ENCODE data around the gene ATP1A1.

The ATP1A1 gene

DNA sequence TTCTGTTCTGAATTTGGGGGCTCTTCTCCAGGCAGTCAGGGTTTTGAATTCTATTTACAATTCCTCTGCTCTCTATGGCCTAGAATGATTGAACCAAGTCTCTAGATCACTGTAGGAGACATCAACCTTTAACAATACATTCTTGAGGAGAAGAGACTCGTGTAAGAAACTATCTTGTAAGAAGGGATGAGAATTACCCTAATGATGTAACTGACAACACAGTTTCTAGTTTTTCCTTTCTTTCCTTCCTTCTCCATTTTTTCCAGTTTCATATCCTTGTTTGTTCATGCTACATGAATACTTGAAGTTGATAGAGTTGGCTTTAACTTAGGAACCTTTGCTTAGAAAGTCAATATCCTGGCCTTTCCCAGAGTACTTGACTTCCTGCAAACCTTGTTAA, 1.3 kb upstream of the ATP1A1 start:
- Histone ChIP-seq H3K36me3 (ENCODE audit: insufficient read depth, low read length) (no peaks in the 10 kb centered on the region), H3K4me1 (ENCODE audit: insufficient read depth, low read length) (peaks cover 11% of the 10 kb centered on the region), H3K9me3 (ENCODE audit: control insufficient read depth, insufficient read depth, low read length) (no peaks in the 10 kb centered on the region), H3K9ac (ENCODE audit: low read depth, low read length) (no peak overlapping the region; the same call in 1 of the 2 replicates)

DNA sequence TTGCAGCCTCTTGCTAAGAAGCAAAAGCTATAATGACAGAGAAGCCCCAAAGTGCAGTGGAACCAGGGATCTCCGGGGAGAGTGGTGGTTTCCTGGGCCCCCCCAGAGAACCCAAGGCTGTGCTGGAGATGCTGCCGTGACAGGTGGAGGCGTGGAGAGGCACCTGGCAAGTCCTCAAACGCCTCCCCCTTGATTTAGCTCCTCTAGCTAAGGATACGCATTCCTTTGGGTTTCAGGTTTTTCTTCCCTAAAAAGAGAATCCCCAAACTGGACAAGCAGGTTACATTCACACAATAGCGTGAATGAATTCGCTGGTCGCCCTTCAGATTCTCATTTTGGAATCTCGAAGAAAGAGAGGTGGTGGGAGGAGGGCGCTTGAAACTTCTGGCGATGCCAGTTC, 853 bp upstream of the ATP1A1 start:
- Histone ChIP-seq H3K9me3 (ENCODE audit: control insufficient read depth, insufficient read depth, low read length) (no peaks in the 10 kb centered on the region), H3K9ac (ENCODE audit: low read depth, low read length) (peak overlapping the region; percentile 97; the same call in 1 of the 2 replicates), H3K4me1 (ENCODE audit: insufficient read depth, low read length) (peaks cover 15% of the 10 kb centered on the region), H3K36me3 (ENCODE audit: insufficient read depth, low read length) (no peaks in the 10 kb centered on the region)

DNA sequence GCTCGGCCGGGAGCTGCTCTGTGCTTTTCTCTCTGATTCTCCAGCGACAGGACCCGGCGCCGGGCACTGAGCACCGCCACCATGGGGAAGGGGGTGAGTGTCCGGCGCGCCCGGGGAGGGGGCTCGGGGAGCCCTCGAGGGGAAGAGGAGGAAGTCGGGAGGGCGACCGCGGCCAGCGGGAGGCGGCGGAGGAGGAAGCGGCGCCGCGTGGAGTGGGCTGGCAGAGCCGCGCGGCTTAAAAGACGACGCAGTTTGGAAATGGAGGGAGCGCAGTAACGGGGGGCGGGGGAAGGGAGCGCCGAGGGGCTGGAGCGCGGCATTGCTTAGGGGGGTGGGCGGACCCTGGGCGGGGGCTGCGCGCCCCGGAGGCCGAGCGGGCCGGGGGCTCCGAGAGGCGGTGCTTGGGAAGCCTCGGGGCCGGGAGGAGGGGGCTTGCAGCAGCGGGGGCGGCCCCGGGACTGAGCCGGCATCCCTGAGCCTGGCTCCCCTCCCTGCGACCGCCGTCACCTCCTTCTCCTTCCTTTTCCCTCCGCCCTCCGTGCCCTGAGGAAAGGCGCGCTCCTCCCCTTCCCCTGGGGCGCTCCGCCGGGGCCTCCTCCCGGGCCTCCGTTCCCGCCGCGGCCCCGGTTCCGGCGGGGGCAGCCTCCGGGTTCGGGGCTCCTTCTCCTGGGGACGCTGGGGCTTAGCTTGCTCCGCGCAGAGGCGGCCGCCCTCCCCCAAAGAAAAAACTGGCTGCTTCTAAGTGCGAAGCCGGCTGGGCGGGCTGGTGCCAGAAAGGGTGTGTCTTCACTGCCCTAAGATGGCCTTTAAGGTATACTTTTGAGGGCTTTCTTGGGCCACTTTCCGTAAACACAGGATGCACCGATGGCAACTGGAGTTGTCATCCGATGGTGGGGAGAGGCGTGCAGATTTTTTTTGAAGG, 648 bp downstream of the ATP1A1 start:
- no peaks in the 10 kb centered on the region for H3K36me3 ChIP-seq (ENCODE audit: insufficient read depth, low read length)
- peaks cover 27% of the 10 kb centered on the region for H3K4me1 ChIP-seq (ENCODE audit: insufficient read depth, low read length)
- no peaks in the 10 kb centered on the region for H3K9me3 ChIP-seq (ENCODE audit: control insufficient read depth, insufficient read depth, low read length)
- H3K9ac ChIP-seq (ENCODE audit: low read depth, low read length): peak overlapping the region; percentile 97

DNA sequence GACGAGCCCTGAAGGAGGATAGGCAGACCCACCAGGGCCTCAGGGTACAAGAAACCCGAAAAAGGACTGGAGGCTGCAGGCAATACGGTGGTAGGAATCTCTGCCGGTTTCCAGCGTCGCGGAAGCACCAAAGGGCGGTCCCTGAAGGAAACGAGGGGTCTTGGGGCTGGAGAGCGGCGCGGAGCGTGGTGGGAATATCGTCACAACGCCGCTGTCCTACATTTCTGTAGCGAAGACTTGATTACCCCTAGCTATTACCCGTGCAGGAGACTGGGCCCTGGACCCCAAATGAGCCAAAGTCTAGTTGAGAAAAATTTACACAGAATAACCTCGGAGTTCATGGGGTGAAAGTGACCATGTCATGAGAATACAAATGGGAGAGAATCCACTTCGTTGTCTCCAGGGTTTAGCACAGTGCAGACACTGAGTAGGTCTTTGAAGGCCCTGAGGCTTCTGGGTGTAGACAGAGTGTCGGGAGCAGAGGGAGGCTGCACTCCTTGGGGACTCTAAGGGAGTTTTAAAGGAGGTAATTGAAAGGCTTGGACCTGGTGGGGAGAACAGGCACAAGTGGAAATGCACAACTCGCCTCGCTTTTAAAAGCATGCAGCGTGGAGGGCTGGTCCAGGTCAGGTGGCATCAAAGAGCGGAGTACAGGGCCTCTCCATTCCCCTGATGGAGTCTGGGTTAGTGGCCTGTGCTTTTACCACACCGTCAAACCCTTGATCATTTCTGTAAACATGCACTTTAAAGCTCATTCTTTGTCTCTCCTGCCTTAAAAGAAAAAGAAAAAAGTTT, 1.5 kb downstream of the ATP1A1 start:
- no peaks in the 10 kb centered on the region for H3K36me3 ChIP-seq (ENCODE audit: insufficient read depth, low read length)
- peaks cover 32% of the 10 kb centered on the region for H3K4me1 ChIP-seq (ENCODE audit: insufficient read depth, low read length)
- H3K9ac ChIP-seq (ENCODE audit: low read depth, low read length): peak overlapping the region; percentile 97
- no peaks in the 10 kb centered on the region for H3K9me3 ChIP-seq (ENCODE audit: control insufficient read depth, insufficient read depth, low read length)

DNA sequence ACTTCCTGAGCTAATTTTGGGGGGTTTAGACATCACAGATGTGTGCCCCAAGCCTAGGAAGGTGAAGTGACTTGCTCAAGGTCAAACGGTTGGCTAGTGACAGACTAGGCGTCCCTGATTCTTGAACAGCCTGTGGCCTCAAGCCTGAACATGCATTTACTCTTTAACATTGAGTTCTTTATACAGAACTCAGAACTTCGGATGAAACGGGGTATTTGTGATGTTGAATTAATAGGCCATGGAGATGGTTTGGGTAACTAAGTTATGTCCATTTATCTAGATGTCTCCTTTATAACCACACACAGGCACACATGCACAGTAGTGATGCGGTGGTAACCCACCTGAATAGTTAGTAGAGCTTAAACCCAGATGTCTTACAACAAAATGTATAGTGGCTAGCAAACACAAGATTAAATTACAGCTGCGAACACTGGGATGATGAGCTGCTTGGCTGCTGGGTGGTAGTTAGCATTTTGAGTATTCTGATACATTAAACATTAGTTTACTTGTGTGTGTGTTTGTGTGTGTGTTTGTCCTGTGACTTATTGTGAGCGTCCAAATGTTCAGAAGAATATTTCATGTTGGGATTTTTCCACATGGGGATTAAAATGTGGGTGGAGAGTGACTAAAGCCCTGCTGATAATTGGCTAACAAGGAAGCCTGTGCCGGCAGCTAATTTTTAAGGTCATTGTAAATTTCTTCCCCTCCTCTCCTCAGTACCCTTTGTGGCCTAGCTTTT, 2.3 kb downstream of the ATP1A1 start:
- Histone ChIP-seq H3K9me3 (ENCODE audit: control insufficient read depth, insufficient read depth, low read length) (no peaks in the 10 kb centered on the region), H3K4me1 (ENCODE audit: insufficient read depth, low read length) (peaks cover 37% of the 10 kb centered on the region), H3K36me3 (ENCODE audit: insufficient read depth, low read length) (no peaks in the 10 kb centered on the region), H3K9ac (ENCODE audit: low read depth, low read length) (peak overlapping the region; percentile 97; the same call in 1 of the 2 replicates)

DNA sequence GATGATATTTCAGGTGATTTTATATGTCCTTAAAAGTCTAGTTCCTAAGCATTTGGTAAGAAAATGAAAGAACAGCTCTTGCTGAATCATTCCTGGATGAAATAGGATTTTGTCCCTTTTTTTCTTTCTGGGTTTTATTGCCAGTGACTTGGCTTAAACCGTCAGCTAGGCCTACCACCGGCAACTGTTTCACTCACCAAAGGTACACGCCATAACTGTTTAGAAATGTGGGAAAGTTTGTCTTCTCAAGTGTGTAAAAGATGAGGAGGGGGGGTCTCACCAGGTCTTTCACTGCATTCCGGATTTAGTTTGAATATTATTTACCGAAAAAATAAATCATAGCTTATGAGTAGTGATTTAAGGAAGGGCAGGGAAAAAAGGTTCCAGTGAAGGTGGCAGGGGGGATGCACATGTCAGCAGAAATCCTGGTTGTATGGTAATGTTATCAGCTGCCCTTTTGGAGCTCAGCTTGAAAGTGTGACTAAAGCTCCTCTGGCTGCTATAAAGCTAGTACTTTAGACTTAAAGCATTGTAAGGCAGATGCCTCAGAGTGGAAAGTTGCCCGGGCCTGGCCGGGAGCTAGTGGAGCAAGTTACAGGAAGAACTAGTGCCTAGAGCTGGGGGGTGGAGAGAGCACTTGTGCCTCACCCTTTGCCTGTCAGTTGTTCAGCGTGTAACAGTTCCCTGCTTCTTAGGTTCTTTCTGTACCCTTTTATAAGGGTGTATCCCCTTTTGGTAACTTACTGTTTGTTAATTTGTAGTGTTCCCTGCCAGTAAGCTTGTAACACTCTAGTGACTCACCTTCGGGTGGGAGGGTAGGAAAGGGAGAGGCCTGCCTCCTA, 3.1 kb downstream of the ATP1A1 start:
- H3K36me3 ChIP-seq (ENCODE audit: insufficient read depth, low read length): no peaks in the 10 kb centered on the region
- no peaks in the 10 kb centered on the region for H3K9me3 ChIP-seq (ENCODE audit: control insufficient read depth, insufficient read depth, low read length)
- peak overlapping the region; percentile 19; the same call in 1 of the 2 replicates for H3K9ac ChIP-seq (ENCODE audit: low read depth, low read length)
- peaks cover 37% of the 10 kb centered on the region for H3K4me1 ChIP-seq (ENCODE audit: insufficient read depth, low read length)

DNA sequence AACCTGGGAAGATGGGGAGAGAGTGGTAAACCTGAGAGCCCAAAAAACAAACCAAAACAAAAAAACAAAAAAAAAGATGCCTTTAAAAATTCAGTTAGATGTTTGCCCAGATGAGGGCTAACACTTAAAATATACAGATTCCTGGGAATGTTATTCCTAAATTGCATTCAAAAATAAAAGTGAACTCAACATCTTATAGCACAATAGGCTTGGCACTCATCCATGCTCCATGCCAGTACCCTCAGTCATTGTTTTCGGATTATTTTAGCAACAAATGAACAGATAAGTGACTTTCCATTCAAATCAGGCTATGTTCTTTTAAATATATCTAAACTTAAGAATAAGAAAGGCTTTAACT, 3.7 kb downstream of the ATP1A1 start:
- no peak overlapping the region for H3K9ac ChIP-seq (ENCODE audit: low read depth, low read length)
- peaks cover 37% of the 10 kb centered on the region for H3K4me1 ChIP-seq (ENCODE audit: insufficient read depth, low read length)
- H3K36me3 ChIP-seq (ENCODE audit: insufficient read depth, low read length): no peaks in the 10 kb centered on the region
- H3K9me3 ChIP-seq (ENCODE audit: control insufficient read depth, insufficient read depth, low read length): no peaks in the 10 kb centered on the region

DNA sequence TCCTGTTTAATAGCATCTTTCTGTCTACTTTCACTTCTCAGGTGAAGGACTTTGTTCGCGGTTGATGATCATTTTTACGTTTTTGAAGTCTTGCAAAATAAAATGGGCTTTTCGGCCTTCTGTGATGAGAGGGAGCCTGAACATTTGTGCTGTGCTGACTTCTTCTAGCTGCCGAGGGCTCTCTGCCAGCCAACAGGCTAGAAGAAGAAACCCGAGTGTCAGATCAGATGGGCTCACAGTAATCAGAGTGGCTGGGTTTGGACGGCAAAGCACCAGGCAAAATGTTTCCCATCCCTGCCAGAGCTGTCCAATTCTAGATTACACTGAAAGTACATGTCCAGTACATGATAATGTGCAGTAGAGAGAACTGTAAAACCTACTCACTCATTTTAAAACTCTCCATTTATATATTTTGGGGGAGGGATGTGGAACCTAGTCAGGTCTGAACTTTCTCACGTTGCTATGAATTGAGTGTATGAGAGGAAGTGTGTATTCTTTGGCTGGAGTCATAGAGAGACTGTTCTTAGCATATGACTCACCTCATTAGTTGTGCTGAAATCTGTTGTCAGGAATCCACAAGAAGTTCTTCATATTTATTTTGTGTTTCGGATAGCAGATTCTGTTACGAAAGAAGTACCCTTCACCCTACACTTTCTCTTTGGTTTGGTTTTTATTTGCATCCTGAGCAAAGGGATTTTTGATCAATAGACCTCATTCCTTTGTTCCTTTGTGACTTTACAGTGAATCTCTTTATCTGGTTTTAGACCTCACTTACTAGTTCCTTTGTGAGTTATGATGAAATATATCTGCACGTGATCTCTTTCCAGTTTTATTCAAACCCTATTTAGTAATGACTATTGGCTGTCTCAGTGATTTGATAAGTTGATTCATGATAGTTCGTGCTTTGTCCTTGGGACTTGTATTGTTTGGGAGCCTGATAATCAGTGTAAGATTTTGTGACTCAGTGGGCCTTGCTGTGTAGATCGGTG, 4.8 kb downstream of the ATP1A1 start:
- peaks cover 37% of the 10 kb centered on the region for H3K4me1 ChIP-seq (ENCODE audit: insufficient read depth, low read length)
- H3K36me3 ChIP-seq (ENCODE audit: insufficient read depth, low read length): no peaks in the 10 kb centered on the region
- no peaks in the 10 kb centered on the region for H3K9me3 ChIP-seq (ENCODE audit: control insufficient read depth, insufficient read depth, low read length)
- no peak overlapping the region for H3K9ac ChIP-seq (ENCODE audit: low read depth, low read length)

DNA sequence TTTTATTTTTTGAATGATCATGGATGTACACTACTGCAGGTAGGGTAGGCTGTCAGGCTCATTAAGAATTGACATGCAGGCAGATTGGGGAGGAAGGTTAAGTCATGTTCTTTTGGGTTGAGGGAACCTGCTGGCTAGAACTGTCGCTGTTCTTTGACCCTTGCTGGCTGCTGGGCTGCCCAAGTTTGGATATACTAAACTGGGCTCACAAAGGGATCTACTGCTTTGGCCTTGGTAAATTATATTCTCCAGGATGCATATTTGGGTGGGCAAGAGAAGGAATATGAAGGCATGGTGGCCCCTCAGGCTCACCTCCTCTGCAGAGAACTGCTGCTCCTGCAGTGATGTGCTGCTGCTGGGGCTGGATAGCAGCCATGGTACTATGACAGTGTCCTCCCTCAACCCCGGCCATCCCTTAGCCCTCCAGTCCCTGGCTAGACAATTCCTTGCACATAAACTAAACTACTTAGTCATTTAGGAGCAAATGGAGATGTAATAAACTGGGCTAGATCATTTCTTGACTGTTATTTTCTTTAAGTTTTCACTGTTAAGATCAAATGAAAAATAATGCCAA, 6.1 kb downstream of the ATP1A1 start:
- peaks cover 37% of the 10 kb centered on the region for H3K4me1 ChIP-seq (ENCODE audit: insufficient read depth, low read length)
- peaks cover 4% of the 10 kb centered on the region for H3K36me3 ChIP-seq (ENCODE audit: insufficient read depth, low read length)
- H3K9me3 ChIP-seq (ENCODE audit: control insufficient read depth, insufficient read depth, low read length): no peaks in the 10 kb centered on the region
- no peak overlapping the region for H3K9ac ChIP-seq (ENCODE audit: low read depth, low read length)

DNA sequence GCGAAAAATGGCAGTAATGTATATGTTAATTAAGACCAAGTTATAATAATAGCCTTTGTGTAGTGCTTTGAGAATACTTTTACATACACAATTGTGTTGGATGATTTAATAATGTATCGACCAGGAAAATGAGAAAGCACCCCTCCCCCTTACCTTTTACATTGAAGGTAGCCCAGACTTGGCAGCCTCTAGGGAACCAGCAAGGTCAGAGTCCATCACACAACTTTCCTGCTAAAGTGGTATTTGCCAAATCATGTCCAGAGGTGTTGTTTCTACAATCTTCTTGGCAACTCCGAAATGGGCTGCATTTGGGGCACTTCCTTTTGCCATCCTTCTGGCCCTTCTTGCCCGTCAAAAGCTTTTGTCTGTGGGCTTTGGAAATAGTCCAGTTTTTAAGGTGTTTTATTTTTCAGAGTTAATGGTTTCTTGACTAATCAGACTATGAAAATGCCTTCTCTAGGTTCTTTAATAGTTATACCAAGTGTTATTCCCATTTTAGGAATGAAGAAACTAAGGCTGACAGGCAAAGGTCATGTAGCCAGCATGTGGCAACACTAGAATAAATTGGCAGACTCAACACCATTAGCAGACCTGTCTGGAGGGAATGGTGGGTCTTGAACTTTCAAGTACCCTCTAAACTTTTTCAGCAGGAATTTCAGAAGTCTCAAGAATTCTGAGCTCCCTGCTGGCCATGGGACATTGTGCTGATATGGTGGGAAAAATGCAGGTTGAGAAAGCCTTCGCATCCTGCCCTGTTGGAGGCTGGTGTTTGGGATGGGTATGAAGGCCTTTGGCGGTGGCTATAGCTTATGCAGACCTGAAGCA, 6.8 kb downstream of the ATP1A1 start:
- no peaks in the 10 kb centered on the region for H3K9me3 ChIP-seq (ENCODE audit: control insufficient read depth, insufficient read depth, low read length)
- no peak overlapping the region for H3K9ac ChIP-seq (ENCODE audit: low read depth, low read length)
- peaks cover 10% of the 10 kb centered on the region for H3K36me3 ChIP-seq (ENCODE audit: insufficient read depth, low read length)
- peaks cover 37% of the 10 kb centered on the region for H3K4me1 ChIP-seq (ENCODE audit: insufficient read depth, low read length)

DNA sequence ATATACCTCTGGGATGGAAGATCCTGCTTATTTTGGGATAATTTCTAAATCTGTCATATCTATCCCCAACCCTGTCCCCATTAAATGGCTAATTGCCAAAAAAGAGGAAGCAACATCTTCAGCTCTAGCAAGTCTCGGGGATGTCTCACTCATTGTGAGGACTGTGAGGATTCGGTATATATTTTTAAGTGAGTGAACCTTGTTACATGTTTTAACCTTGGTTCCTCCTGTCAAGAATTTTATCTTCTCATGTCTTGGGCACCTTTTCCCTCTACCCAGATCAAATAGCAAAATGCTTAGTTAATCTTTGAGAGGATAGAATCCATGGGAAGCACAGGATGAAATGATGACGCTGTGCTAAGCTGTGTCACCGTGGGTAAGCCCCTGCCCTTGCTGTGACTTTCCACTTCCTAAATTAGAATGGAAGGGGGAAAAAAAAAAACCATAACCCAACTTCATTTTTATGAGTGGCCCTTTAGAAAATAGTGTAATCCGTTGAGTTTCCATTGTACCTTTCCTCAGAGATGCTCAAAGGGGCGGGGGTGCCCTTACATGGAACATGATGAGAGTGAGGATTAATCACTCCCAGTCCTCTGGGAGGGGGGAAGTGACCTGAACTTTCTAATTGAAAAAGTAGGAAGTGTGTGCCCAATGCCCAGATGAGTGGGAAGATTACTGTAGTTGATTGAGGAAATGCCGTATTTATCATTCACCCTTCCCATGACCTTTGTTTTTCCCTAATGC, 7.6 kb downstream of the ATP1A1 start:
- Histone ChIP-seq H3K9me3 (ENCODE audit: control insufficient read depth, insufficient read depth, low read length) (no peaks in the 10 kb centered on the region), H3K9ac (ENCODE audit: low read depth, low read length) (no peak overlapping the region), H3K4me1 (ENCODE audit: insufficient read depth, low read length) (peaks cover 36% of the 10 kb centered on the region), H3K36me3 (ENCODE audit: insufficient read depth, low read length) (peaks cover 14% of the 10 kb centered on the region)

Data from ES-I3 (cell line).